ENCODE results near the gene POLR1A.

POLR1A gene

DNA sequence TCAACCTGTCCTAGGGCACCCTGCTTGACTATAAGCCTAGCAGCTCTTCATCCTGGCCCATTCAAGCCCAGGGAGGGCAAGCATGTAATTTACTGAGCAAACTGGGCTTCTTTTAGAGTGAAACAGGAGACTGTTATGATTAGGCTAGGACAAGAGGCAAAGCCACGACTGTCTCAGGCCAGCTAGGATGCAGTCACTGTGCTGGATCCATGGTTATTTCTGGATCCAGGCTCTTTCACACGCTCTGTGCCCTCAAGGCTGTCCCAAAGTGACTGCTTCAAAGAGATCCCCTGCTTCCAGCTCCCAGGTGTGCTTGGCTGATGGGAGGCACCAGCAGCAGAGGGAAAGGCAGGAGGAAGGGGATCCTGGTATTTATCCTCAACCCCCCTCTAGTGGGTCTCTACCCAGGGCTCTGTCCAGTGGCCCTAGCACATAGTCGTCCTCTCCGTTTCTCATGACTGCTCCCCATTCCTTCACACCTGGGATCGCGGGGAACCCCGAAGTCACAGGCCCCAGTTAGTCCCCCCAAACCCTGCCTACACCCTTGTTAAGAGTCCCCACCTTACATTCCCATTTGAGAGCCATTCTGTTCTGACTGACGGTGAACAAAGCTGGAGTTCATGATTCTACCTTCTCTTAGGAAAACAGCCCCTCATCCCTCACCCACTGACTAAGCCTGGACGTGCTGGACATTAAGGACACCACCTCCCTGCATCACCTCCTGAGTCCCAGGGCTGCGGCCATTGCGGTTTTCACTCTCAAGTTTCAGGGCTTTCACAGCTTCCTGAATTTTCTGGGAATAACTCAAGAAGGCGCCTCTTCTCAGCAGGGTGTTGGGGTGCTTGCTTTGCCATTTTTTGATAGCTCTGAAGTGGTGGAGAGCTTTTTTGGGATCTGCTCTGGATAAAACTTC is 63.2 kb downstream of the POLR1A start (continued):
- TF ChIP-seq KLF16 (tag by site-specific recombination; IDR thresholded peaks at IDR 0.05) = no peak
- TF ChIP-seq ZNF530 (tag by site-specific recombination; IDR thresholded peaks at IDR 0.05; ENCODE audit: low read depth) = no peak
- TF ChIP-seq ZNF223 (tag by site-specific recombination; IDR thresholded peaks at IDR 0.05) = no peak
- TF ChIP-seq ZNF548 (tag by site-specific recombination; IDR thresholded peaks at IDR 0.05) = no peak
- no peak for TF ChIP-seq ZNF76 (tag by site-specific recombination; IDR thresholded peaks at IDR 0.05; ENCODE audit: borderline replicate concordance, low read depth)
- TF ChIP-seq ZNF777 (tag by site-specific recombination; IDR thresholded peaks at IDR 0.05; ENCODE audit: borderline replicate concordance) = no peak
- no peak for TF ChIP-seq ZSCAN23 (tag by site-specific recombination; IDR thresholded peaks at IDR 0.05)
- TF ChIP-seq ZNF221 (tag by site-specific recombination; IDR thresholded peaks at IDR 0.05; ENCODE audit: borderline replicate concordance) = no peak
- TF ChIP-seq SP2 (tag by site-specific recombination; IDR thresholded peaks at IDR 0.05) = no peak
- TF ChIP-seq, protein P1, sequence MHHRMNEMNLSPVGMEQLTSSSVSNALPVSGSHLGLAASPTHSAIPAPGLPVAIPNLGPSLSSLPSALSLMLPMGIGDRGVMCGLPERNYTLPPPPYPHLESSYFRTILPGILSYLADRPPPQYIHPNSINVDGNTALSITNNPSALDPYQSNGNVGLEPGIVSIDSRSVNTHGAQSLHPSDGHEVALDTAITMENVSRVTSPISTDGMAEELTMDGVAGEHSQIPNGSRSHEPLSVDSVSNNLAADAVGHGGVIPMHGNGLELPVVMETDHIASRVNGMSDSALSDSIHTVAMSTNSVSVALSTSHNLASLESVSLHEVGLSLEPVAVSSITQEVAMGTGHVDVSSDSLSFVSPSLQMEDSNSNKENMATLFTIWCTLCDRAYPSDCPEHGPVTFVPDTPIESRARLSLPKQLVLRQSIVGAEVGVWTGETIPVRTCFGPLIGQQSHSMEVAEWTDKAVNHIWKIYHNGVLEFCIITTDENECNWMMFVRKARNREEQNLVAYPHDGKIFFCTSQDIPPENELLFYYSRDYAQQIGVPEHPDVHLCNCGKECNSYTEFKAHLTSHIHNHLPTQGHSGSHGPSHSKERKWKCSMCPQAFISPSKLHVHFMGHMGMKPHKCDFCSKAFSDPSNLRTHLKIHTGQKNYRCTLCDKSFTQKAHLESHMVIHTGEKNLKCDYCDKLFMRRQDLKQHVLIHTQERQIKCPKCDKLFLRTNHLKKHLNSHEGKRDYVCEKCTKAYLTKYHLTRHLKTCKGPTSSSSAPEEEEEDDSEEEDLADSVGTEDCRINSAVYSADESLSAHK (tag by site-specific recombination; IDR thresholded peaks at IDR 0.05) = no peak

GRCh38 chr2:86039963-86040655 is 65.6 kb downstream of the POLR1A start:
- H3K4me3 ChIP-seq (ENCODE audit: low read depth, low read length) = no peak overlapping the region
- no peak overlapping the region for H3K27ac ChIP-seq (ENCODE audit: extremely low read depth, low read depth, low read length)
- no peaks in the 10 kb centered on the region for H3K4me1 ChIP-seq (ENCODE audit: control insufficient read depth, insufficient read depth, low read length)
- peaks cover 8 to 99% of the 10 kb centered on the region in 2 experiments; a peak in 2 of 3 replicates for H3K36me3 ChIP-seq (ENCODE audit: control insufficient read depth in 2 of 2, insufficient read depth in 1 of 2, low read length in 2 of 2)
- ChIA-PET POLR2A (no interaction called here), CTCF (interaction anchor here (0.6 to 1.2 kb wide), 2 partner anchors 15 to 151 kb away, joined by 3 to 5 read pairs; no protein-coding TSS in a partner anchor)
- H3K9me3 ChIP-seq (ENCODE audit: control insufficient read depth, insufficient read depth, low read depth, low read length) = no peaks in the 10 kb centered on the region
- TF ChIP-seq PRDM1 (tag by site-specific recombination; IDR thresholded peaks at IDR 0.05) = no peak
- TF ChIP-seq, protein P2, sequence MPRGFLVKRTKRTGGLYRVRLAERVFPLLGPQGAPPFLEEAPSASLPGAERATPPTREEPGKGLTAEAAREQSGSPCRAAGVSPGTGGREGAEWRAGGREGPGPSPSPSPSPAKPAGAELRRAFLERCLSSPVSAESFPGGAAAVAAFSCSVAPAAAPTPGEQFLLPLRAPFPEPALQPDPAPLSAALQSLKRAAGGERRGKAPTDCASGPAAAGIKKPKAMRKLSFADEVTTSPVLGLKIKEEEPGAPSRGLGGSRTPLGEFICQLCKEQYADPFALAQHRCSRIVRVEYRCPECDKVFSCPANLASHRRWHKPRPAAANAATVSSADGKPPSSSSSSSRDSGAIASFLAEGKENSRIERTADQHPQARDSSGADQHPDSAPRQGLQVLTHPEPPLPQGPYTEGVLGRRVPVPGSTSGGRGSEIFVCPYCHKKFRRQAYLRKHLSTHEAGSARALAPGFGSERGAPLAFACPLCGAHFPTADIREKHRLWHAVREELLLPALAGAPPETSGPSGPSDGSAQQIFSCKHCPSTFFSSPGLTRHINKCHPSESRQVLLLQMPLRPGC (tag by site-specific recombination; IDR thresholded peaks at IDR 0.05) = no peak
- no peak for TF ChIP-seq ZNF529 (tag by site-specific recombination; IDR thresholded peaks at IDR 0.05; ENCODE audit: insufficient replicate concordance)
- TF ChIP-seq ZNF133 (tag by site-specific recombination; IDR thresholded peaks at IDR 0.05) = no peak
- TF ChIP-seq KLF8 (tag by site-specific recombination; IDR thresholded peaks at IDR 0.05) = no peak
- TF ChIP-seq ZNF548 (tag by site-specific recombination; IDR thresholded peaks at IDR 0.05) = no peak
- no peak for TF ChIP-seq ZSCAN16 (tag by site-specific recombination; IDR thresholded peaks at IDR 0.05)
- TF ChIP-seq ZNF10 (tag by site-specific recombination; IDR thresholded peaks at IDR 0.05) = no peak
- TF ChIP-seq ZNF140 (tag by site-specific recombination; IDR thresholded peaks at IDR 0.05) = no peak
- TF ChIP-seq ZNF639 (tag by site-specific recombination; IDR thresholded peaks at IDR 0.05) = no peak
- no peak for TF ChIP-seq ZBTB10 (tag by site-specific recombination; IDR thresholded peaks at IDR 0.05)
- no peak for TF ChIP-seq ZNF513 (tag by site-specific recombination; IDR thresholded peaks at IDR 0.05)
- TF ChIP-seq PRDM6 (tag by site-specific recombination; IDR thresholded peaks at IDR 0.05) = no peak
- no peak for TF ChIP-seq ZNF843 (tag by site-specific recombination; IDR thresholded peaks at IDR 0.05)
